K562 (cell line): ENCODE measurements around the gene CD6. TPM values are rescaled to one million over a fixed set of nuclear protein-coding genes. Genes with fewer than 3 reads are reported as not detected.

Experiments
- ATAC-seq: fragments of 200-7000 bp; cut with Tn5 transposase; 3 replicates; pipeline ENCODE4 v1.9.1; 2020; ENCODE audit warnings: moderate library complexity
- BruUV-seq: library from RNA; stranded (reverse); fragments of 400-500 nt; replicated peaks from 2 replicates; lab custom pipeline; 2021; lab: Mats Ljungman, UMichigan
- CTCF ChIA-PET: fragments of 300-600 bp; formaldehyde crosslinking; extraction: SDS; loops from one replicate; lab custom pipeline; 2021; ENCODE audit warnings: low intra/inter-chr PET ratio; lab: Yijun Ruan, JAX
- POLR2A ChIA-PET: fragments of 300-600, 350-650 bp; sonication (Branson Sonifier 250); formaldehyde crosslinking; extraction: SDS; loops from one replicate; lab custom pipeline; 2021; ENCODE audit warnings: antibody characterized with exemption, inconsistent platforms; lab: Yijun Ruan, JAX
- DNase-seq, 4 experiments: peaks; one replicate each; pipeline versions ENCODE4 v3.0.0 to v3.0.0-alpha.2; 2011 to 2018; ENCODE audit warnings: low spot score in 3 of 4, mixed read lengths in 3 of 4; ENCODE audit errors: extremely low read depth in 1 of 4
- FAIRE-seq: peaks from 2 replicates; lab custom pipeline; 2011; peaks lifted over from hg19 to GRCh38; lab: Jason Lieb, UNC
- H2AFZ ChIP-seq: 2 replicates; pipeline ENCODE4 v1.6.0; 2011; ENCODE audit warnings: low read depth, low read length, control low read depth, inconsistent platforms
- H3K27ac ChIP-seq: fragments of 200-600 bp; 3 replicates; pipeline ENCODE4 v1.8.0; 2011; ENCODE audit warnings: low read depth, mild to moderate bottlenecking, control low read depth, inconsistent platforms, low read length, moderate library complexity, mixed read lengths; ENCODE audit errors: extremely low read depth
- H3K27me3 ChIP-seq, 2 experiments: fragments of 300-600 bp in 1 of 2; 2 replicates in 1 of 2; 3 replicates in 1 of 2; pipeline versions ENCODE4 v1.6.0 to v1.8.0; 2011; ENCODE audit warnings: inconsistent platforms in 2 of 2, low read length in 2 of 2, mild to moderate bottlenecking in 1 of 2, mixed read lengths in 1 of 2, moderate library complexity in 1 of 2; ENCODE audit not compliant: control insufficient read depth in 2 of 2, insufficient read depth in 2 of 2
- H3K36me3 ChIP-seq: fragments of 300-600 bp; 3 replicates; pipeline ENCODE4 v1.8.0; 2011; ENCODE audit warnings: mild to moderate bottlenecking, low read length, inconsistent platforms; ENCODE audit not compliant: control insufficient read depth, insufficient read depth
- H3K4me1 ChIP-seq, 2 experiments: fragments of 200-600 bp in 1 of 2; replicated peaks in 1 of 2; 2 replicates in 1 of 2; 3 replicates in 1 of 2; pipeline versions ENCODE4 v1.5.1 to v1.8.0; 2011; ENCODE audit warnings: inconsistent platforms in 2 of 2, low read length in 2 of 2, mild to moderate bottlenecking in 1 of 2, mixed read lengths in 1 of 2, moderate library complexity in 1 of 2; ENCODE audit not compliant: control insufficient read depth in 2 of 2, insufficient read depth in 2 of 2
- H3K4me2 ChIP-seq: 2 replicates; pipeline ENCODE4 v1.6.1; 2011; ENCODE audit warnings: low read length, control low read depth, inconsistent platforms, mixed read lengths; ENCODE audit not compliant: insufficient read depth
- H3K4me3 ChIP-seq: fragments of 200-600 bp; sonication (generic), shearing (Covaris generic); 2 replicates; pipeline ENCODE4 v1.5.1; 2016; ENCODE audit warnings: control low read depth, inconsistent platforms
- H3K79me2 ChIP-seq: fragments of 200-600 bp; 3 replicates; pipeline ENCODE4 v1.8.0; 2011; ENCODE audit warnings: low read length, inconsistent platforms; ENCODE audit not compliant: control insufficient read depth, insufficient read depth
- H3K9ac ChIP-seq, 2 experiments: 2 replicates each; pipeline versions ENCODE4 v1.6.0 to v1.6.1; 2011; ENCODE audit warnings: low read depth in 2 of 2, low read length in 2 of 2, control low read depth in 1 of 2, inconsistent platforms in 1 of 2, mild to moderate bottlenecking in 1 of 2, mixed read lengths in 1 of 2; ENCODE audit not compliant: insufficient read depth in 1 of 2
- H3K9me1 ChIP-seq: one replicate; pipeline ENCODE4 v1.6.0; 2011; ENCODE audit warnings: inconsistent platforms, mild to moderate bottlenecking, low read length, moderate library complexity; ENCODE audit not compliant: control insufficient read depth, insufficient read depth
- H3K9me3 ChIP-seq: replicated peaks from 2 replicates; pipeline ENCODE4 v1.5.1; 2011; ENCODE audit warnings: low read depth, low read length, inconsistent platforms; ENCODE audit not compliant: control insufficient read depth, insufficient read depth
- H4K20me1 ChIP-seq: replicated peaks from 2 replicates; pipeline ENCODE4 v1.6.1; 2011; ENCODE audit warnings: low read length, inconsistent platforms, mixed read lengths; ENCODE audit not compliant: control insufficient read depth, insufficient read depth
- PATZ1 ChIP-seq: fragments of 250-450 bp; sonication (Bioruptor Pico); IDR thresholded peaks from 2 replicates; pipeline ENCODE4 v1.5.0; 2020; ENCODE audit warnings: mild to moderate bottlenecking, borderline replicate concordance
- SMAD3 ChIP-seq: fragments of 450-650 bp; formaldehyde crosslinking; conservative IDR thresholded peaks from 2 replicates; pipeline ENCODE4 v1.4.0; 2020; ENCODE audit warnings: mild to moderate bottlenecking
- ZBTB34 ChIP-seq: fragments of 250-450 bp; sonication (Bioruptor Pico); IDR thresholded peaks from 2 replicates; pipeline ENCODE4 v1.8.0; 2021; ENCODE audit warnings: mild to moderate bottlenecking, moderate library complexity
- WGBS: fragments of 100-300 bp; shearing (Covaris generic); methylation state at CpG from one replicate; pipeline ENCODE4 v1.1.6; 2016; ENCODE audit warnings: low coverage, mixed read lengths; ENCODE audit not compliant: insufficient coverage; ENCODE audit errors: missing lambda C conversion rate; 5-methylcytosine and 5-hydroxymethylcytosine counted together
- in situ Hi-C: fragments of 300-500 bp; cut with MboI; formaldehyde crosslinking; loops from 4 replicates; pipeline ENCODE4 v1.15.0; 2018; ENCODE audit warnings: inconsistent platforms, mixed read lengths
- intact Hi-C: fragments of 100-400 bp; cut with micrococcal nuclease; formaldehyde crosslinking; loops from 2 replicates; pipeline ENCODE4 v1.14.2; 2022
- polyA plus RNA-seq, 8 experiments: library from polyadenylated mRNA; depleted of rRNA in 4 of 8; stranded (reverse) in 5 of 8; unstranded in 3 of 8; fragments of >200 nt; fragmentation: Nextera tagmentation in 2 of 8; fragmentation: Illumina TruSeq in 1 of 8; extraction: Ambion mirVana in 2 of 8; extraction: Trizol in 1 of 8; gene quantifications; 2 replicates each; pipeline versions ENCODE4 v1.2.1 to v1.2.3, GENCODE V29; 2011 to 2014; ENCODE audit warnings: inconsistent platforms in 1 of 8, missing spikeins in 1 of 8
- total RNA-seq, 7 experiments: library from RNA; depleted of rRNA in 6 of 7; stranded (reverse); fragments of >200 nt in 6 of 7; fragmentation: Illumina TruSeq in 2 of 7; extraction: Trizol in 2 of 7; gene quantifications; 2 replicates each; pipeline versions ENCODE4 v1.2.1 to v1.2.3, GENCODE V29; 2011 to 2021; ENCODE audit warnings: low replicate concordance in 1 of 7
- TF ChIP-seq, protein P1 (sequence below): sonication (generic); formaldehyde crosslinking; IDR thresholded peaks from 2 replicates; pipeline ENCODE4 v1.8.1; 2023; ENCODE audit warnings: mild to moderate bottlenecking, missing genetic modification reagents

CD6 gene
- total and polyA plus RNA-seq, 9 of the 15 experiments (the other 6 are each of a cell fraction or from before 2014, with no cell fraction given), result 0.84 TPM; not detected in 8

DNA sequence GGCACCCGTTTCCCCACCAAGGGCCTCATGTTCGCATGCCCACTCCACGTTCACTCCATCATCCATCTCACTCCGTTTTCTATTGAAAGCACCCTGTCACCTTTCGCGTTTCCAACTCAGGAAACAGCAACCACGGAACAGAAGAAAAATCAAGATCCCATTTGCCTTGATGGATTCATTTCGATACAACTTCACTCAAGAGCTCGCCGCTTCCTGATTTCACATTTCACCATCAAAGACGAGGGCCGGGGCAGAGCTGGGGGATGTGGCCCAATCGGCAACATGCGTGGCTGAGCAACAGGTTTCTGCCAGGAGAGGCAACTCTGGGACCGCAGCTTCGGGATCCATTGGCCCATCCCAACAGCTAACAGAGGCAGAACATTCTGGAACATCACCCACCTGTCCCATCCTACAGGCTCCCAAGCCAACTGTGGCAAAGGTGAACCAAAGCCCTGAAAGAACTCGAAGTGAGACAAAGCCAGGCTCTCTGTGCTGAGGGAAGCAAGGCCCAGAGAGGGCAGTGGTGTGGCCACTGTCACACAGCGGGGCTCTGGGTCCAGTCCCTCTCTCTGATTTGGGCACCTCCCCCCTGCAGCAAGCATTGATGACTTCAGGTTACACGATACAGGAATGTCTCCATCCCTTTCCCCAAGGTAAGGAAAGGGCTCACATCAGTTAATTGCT lies 94.6 kb downstream of the CD6 start:
- no peak overlapping the region for H3K4me3 ChIP-seq
- ChIA-PET POLR2A (interaction anchor here (0.6 to 0.8 kb wide), 3 partner anchors 9 to 1235 kb away, joined by 3 to 4 read pairs (median 3); no protein-coding TSS in a partner anchor), CTCF (no interaction called here)
- H4K20me1 ChIP-seq, result no peaks in the 10 kb centered on the region
- peaks cover 2 to 3% of the 10 kb centered on the region in 2 experiments for H3K4me1 ChIP-seq
- BruUV-seq, result no TSS peak
- TF ChIP-seq PATZ1 (CRISPR knock-in tag) (no peak), SMAD3 (no peak), ZBTB34 (CRISPR knock-in tag) (no peak)
- TF ChIP-seq, protein P1, sequence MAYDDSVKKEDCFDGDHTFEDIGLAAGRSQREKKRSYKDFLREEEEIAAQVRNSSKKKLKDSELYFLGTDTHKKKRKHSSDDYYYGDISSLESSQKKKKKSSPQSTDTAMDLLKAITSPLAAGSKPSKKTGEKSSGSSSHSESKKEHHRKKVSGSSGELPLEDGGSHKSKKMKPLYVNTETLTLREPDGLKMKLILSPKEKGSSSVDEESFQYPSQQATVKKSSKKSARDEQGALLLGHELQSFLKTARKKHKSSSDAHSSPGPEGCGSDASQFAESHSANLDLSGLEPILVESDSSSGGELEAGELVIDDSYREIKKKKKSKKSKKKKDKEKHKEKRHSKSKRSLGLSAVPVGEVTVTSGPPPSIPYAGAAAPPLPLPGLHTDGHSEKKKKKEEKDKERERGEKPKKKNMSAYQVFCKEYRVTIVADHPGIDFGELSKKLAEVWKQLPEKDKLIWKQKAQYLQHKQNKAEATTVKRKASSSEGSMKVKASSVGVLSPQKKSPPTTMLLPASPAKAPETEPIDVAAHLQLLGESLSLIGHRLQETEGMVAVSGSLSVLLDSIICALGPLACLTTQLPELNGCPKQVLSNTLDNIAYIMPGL (CRISPR knock-in tag), result no peak
- DNase-seq (no peak), FAIRE-seq (no peak), ATAC-seq (no peak)
- no peak overlapping the region for H3K9ac ChIP-seq
- H3K9me1 ChIP-seq, result no peaks in the 10 kb centered on the region
- H3K4me2 ChIP-seq, result no peak overlapping the region
- no peaks in the 10 kb centered on the region for H3K9me3 ChIP-seq
- no peak overlapping the region for H3K27ac ChIP-seq
- H3K36me3 ChIP-seq, result no peaks in the 10 kb centered on the region
- in situ Hi-C loops (no loop called here), intact Hi-C loops (no loop called here)
- H3K79me2 ChIP-seq, result no peaks in the 10 kb centered on the region
- 10% methylated on average over 19 of the region's 19 CpGs for WGBS
- H2AFZ ChIP-seq, result no peak overlapping the region
- peaks cover 42 to 55% of the 10 kb centered on the region in 2 experiments for H3K27me3 ChIP-seq
